Stimulated activated CD4-positive, alpha-beta T cell treated with anti-CD3 and anti-CD28 coated beads, Interleukin-15, amount 100 ng/mL, for 24 hours (primary cell): ENCODE results near the gene KRTAP5-3.
"Not testable (repeated sequence)": the region's sequence is repeated elsewhere in the genome, so short reads cannot be mapped to it uniquely, and the experiment has no call there.

Source experiments
- DNase-seq: peaks from one replicate; pipeline ENCODE4 v3.0.0-alpha.2; 2020

Gene KRTAP5-3

GRCh38 chr11:1607901-1608300 lies 362 bp downstream of the KRTAP5-3 start:
- not testable (repeated sequence) for DNase-seq

GRCh38 chr11:1607156-1607845 lies 962 bp downstream of the KRTAP5-3 start:
- DNase-seq: not testable (repeated sequence)

- peak; percentile 25 for DNase-seq
Measured at GRCh38 chr11:1605923-1606322, 2.3 kb downstream of the KRTAP5-3 start.

- no peak for DNase-seq
Measured at GRCh38 chr11:1604711-1605110, 3.6 kb downstream of the KRTAP5-3 start.

GRCh38 chr11:1604181-1604580 lies 4.1 kb downstream of the KRTAP5-3 start:
- DNase-seq: no peak

- no peak for DNase-seq
Measured at GRCh38 chr11:1603629-1604028, 4.6 kb downstream of the KRTAP5-3 start.

- DNase-seq: not testable (repeated sequence)
Measured at GRCh38 chr11:1601663-1602062, 6.6 kb downstream of the KRTAP5-3 start.

GRCh38 chr11:1600626-1601025 lies 7.6 kb downstream of the KRTAP5-3 start:
- no peak for DNase-seq

GRCh38 chr11:1598816-1599215 lies 9.4 kb downstream of the KRTAP5-3 start:
- no peak for DNase-seq

GRCh38 chr11:1598406-1598805 lies 9.9 kb downstream of the KRTAP5-3 start:
- not testable (repeated sequence) for DNase-seq

GRCh38 chr11:1597994-1598380 lies 10.3 kb downstream of the KRTAP5-3 start, which contains the start of gene KRTAP5-2:
Gene KRTAP5-2, minus strand, starts transcription at chr11:1598294. Its CDS starts 44 bp downstream, at chr11:1598250.
- no peak for DNase-seq

GRCh38 chr11:1597331-1597993 lies 10.8 kb downstream of the KRTAP5-3 start:
- DNase-seq: no peak

GRCh38 chr11:1596576-1597121 lies 11.6 kb downstream of the KRTAP5-3 start:
- not testable (repeated sequence) for DNase-seq

- DNase-seq: not testable (repeated sequence)
Measured at GRCh38 chr11:1595994-1596575, 12.2 kb downstream of the KRTAP5-3 start.

- no peak for DNase-seq
Measured at GRCh38 chr11:1592628-1593027, 15.6 kb downstream of the KRTAP5-3 start.

- no peak for DNase-seq
Measured at GRCh38 chr11:1589996-1590395, 18.3 kb downstream of the KRTAP5-3 start.

- DNase-seq: not testable (repeated sequence)
Measured at GRCh38 chr11:1589191-1589963, 18.9 kb downstream of the KRTAP5-3 start.

GRCh38 chr11:1586699-1587098 lies 21.6 kb downstream of the KRTAP5-3 start:
- no peak for DNase-seq

GRCh38 chr11:1584661-1585370 lies 23.4 kb downstream of the KRTAP5-3 start, which contains the start of gene KRTAP5-1:
Gene KRTAP5-1, minus strand, starts transcription at chr11:1585283. Its CDS starts 34 bp downstream, at chr11:1585249.
- not testable (repeated sequence) for DNase-seq

GRCh38 chr11:1582909-1583308 lies 25.4 kb downstream of the KRTAP5-3 start:
- DNase-seq: not testable (repeated sequence)

GRCh38 chr11:1581976-1582375 lies 26.3 kb downstream of the KRTAP5-3 start:
- DNase-seq: no peak

GRCh38 chr11:1576825-1577224 lies 31.4 kb downstream of the KRTAP5-3 start:
- DNase-seq: no peak
